Fibroblast of peridontal ligament (primary cell): ENCODE data around the gene EIF3CL.
"Not testable (repeated sequence)": the region's sequence is repeated elsewhere in the genome, so short reads cannot be mapped to it uniquely, and the experiment has no call there.

Experiments used
- DNase-seq: peaks from one replicate; pipeline ENCODE4 v3.0.0-alpha.2; 2010; ENCODE audit errors: extremely low read depth

EIF3CL gene, protein sequence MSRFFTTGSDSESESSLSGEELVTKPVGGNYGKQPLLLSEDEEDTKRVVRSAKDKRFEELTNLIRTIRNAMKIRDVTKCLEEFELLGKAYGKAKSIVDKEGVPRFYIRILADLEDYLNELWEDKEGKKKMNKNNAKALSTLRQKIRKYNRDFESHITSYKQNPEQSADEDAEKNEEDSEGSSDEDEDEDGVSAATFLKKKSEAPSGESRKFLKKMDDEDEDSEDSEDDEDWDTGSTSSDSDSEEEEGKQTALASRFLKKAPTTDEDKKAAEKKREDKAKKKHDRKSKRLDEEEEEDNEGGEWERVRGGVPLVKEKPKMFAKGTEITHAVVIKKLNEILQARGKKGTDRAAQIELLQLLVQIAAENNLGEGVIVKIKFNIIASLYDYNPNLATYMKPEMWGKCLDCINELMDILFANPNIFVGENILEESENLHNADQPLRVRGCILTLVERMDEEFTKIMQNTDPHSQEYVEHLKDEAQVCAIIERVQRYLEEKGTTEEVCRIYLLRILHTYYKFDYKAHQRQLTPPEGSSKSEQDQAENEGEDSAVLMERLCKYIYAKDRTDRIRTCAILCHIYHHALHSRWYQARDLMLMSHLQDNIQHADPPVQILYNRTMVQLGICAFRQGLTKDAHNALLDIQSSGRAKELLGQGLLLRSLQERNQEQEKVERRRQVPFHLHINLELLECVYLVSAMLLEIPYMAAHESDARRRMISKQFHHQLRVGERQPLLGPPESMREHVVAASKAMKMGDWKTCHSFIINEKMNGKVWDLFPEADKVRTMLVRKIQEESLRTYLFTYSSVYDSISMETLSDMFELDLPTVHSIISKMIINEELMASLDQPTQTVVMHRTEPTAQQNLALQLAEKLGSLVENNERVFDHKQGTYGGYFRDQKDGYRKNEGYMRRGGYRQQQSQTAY

DNA sequence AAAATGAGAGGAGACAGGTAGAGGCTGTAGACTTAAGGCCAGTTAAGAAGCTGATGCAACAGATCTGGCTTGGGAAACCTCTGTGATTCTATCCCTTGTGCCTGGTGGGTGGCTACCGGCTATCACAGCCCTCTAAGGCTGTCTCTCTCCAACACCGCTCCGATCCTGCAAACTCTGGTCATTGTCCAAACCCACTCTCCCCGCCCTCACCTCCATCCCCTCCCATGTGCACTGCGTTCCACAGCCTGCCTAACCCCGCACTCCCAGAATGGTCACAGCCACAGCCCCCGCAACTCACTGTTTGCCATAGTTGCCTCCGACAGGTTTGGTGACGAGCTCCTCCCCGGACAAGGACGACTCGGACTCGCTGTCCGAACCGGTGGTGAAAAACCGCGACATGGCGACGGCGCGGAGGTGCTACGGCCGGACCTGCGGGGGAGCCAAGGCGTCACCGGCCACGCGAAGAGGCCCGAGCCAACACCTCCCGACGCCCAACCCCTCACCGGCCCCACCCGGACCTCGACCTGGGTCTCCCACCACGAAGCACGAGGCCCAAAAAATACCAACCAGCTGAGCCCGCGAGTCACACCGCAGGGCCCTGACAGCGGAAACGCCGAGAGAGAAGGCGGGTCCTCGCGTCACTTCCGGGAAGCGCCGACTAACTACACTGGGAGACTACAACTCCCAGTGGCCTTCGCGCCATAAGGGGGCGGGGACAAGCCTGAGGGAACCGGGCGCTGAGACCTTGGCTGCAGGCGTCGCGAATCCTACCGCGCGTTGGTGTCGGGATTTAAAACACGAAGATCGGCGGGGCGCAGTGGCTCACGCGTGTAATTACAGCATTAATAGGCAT, at the start of gene EIF3CL:
Gene EIF3CL, minus strand, starts transcription at position 622 of the 853 bp plus-strand sequence. Its CDS starts 223 bp downstream, at position 399.
- not testable (repeated sequence) for DNase-seq

DNA sequence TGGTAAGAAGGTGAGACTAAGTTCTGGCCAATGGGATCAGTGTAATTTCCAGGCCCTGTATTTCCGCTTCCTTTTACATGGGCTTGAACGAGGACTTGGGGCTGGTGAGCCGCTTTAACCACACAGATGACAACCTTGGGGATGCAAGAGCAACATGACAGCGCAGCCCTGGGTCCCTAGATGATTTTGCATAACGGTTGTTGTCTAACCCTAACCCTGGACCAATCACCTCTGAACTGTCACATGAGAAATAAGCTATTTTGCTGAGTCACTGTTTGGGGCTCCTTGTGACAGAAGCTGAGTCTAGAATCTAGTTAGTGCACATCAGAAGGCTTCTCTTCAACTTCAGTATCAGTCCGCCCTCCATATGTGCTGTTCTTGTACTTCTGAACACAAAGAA, 43.4 kb upstream of the EIF3CL start:
- not testable (repeated sequence) for DNase-seq

DNA sequence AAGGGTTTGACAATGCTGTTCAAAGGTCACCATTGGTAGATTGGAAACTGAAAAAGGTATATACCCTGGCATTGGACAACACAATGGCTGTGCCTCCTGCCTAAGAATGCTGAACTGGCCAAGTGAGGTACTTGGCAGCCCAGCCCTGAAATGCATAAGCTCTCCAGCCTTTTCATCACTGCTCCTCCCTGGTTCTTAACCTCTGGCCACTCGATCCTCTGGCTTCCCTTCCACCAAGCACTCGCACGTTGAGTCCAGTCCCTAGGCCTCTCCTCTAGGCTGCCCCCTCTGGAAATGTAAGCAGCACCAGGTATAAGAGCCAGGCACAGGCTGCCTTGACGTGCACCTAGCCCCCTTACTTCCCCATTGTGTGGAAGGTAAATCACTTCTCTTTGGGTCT, 42.7 kb upstream of the EIF3CL start:
- DNase-seq: not testable (repeated sequence)

DNA sequence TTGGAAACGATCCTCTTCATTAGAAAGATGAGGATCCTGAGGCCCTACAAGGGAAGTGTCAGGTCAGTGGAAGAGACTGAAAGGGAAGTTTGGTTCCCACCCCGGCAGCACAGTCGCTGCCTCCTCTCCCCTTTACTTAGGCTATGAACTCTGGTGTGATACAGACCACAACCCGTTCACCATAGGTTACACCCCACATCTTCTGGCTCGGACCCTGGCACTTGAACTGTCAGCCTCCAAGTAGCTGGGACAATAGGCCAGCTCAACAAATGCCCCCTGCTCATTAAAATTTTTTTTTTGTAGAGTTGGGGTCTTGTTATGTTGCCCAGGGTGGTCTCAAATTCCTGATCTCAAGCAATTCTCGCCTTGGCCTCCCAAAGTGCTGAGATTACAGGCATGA, 40.3 kb upstream of the EIF3CL start:
- DNase-seq: not testable (repeated sequence)

DNA sequence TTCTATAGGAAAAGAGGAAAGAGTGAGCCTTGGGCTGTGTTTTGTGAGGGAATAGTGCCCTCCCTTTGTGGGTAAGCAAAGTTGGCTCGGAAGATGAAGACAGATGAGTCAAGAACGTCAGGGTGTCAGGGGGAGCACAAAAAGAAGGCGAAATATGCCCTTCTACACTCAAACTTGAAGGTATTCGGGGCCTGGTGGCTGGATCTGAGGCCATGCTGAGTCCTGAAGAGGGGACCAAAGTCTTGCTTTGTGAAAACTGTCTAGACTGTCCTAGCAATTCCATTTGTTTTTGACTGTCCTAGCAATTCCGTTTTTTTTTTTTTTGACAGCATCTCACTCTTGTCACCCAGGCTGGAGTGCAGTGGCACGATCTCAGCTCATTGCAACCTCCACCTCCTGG, 35.3 kb upstream of the EIF3CL start:
- not testable (repeated sequence) for DNase-seq

DNA sequence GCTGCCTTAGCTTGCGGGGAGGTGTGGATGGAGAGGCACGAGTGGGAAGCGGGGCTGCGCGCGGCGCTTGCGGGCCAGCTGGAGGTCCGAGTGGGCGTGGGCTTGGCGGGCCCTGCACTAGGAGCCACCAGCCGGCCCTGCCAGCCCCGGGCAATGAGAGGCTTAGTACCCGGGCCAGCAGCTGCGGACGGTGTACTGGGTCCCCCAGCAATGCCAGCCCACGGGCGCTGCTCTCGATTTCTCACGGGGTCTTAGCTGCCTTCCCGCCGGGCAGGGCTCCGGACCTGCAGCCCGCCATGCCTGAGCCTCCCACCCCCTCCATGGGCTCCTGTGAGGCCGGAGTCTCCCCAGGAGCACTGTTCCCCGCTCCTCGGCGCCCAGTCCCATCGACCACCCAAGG, 31.7 kb upstream of the EIF3CL start:
- not testable (repeated sequence) for DNase-seq

DNA sequence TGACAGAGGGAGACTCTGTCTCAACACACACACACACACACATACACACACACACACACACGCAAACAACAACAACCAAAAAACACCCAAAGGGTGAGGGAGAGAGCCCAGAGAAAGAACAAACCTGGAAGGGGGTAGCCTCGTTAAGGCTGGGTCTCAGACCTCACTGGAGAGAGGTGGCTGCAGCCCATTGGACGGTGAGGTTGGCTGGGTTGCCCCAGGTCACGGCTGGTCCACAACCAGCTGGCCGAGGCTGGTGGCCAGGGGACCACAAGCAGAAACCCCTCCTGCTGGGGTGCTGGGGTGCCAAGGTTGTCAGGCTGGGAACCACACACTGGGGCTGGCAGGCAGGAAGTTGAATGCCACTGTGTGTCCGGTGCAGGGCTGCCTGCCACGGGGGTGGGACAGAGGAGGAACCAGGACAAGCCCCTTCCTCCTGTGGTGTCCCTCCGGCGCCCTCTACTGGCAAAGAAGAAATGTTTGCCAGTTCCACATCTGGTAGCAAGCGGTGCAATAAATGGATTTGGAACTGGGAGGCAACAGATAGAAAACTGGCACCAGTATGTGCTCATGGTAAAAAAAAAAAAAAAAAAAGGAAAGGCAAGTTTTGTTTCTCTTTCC, 22.5 kb upstream of the EIF3CL start:
- DNase-seq: not testable (repeated sequence)

DNA sequence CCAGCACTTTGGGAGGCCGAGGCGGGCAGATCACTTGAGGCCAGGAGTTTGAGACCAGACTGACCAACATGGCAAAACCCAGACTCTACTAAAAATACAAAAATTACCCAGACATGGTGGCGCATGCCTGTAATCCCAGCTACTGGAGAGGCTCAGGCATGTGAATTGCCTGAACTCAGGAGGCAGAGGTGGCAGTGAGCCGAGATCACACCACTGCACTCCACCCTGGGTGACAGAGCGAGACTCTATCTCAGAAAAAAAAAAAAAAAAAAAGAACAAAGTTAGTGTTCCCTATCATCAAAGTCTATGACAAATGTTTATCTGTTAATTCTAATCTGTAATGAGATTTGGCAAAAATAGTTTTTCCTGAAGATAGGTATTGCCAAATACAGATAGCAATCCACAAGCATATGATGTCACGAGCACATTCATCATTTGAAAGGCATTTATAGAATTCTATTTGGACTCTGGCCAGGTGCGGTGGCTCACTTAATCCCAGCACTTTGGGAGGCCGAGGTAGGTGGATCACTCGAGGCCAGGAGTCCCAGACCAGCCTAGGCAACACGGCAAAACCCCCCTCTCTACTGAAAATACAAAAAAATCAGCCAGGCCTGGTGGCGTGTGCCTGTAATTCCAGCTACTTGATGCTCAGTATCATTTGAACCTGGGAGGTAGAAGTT, 17.6 kb upstream of the EIF3CL start:
- DNase-seq: not testable (repeated sequence)

DNA sequence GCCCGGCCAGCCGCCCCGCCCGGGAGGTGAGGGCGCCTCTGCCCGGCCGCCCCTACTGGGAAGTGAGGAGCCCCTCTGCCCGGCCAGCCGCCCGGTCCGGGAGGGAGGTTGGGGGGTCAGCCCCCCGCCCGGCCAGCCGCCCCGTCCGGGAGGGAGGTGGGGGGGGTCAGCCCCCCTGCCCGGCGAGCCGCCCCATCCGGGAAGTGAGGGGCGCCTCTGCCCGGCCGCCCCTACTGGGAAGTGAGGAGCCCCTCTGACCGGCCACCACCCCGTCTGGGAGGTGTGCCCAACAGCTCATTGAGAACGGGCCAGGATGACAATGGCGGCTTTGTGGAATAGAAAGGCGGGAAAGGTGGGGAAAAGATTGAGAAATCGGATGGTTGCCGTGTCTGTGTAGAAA, 13.4 kb upstream of the EIF3CL start:
- not testable (repeated sequence) for DNase-seq

DNA sequence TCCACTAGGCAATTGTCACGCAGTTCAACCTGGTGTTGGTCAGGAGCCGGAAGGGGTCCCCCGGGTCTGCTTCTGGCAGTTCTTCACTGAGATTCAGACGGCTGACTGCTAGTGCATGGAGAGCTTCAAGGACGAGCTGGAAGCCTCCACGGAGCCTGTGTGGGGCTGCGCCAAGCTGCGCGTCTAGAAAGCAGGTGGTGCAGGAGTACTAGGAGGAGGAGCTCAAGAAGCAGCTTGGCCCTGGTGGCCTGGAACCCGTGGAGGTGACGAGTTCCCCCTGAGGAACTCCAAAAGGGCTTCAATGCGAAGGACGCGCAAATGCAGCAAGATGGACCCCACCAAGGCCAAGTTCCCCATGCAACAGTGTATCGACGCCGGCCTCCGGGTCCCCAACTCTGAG, 10.9 kb upstream of the EIF3CL start:
- not testable (repeated sequence) for DNase-seq

DNA sequence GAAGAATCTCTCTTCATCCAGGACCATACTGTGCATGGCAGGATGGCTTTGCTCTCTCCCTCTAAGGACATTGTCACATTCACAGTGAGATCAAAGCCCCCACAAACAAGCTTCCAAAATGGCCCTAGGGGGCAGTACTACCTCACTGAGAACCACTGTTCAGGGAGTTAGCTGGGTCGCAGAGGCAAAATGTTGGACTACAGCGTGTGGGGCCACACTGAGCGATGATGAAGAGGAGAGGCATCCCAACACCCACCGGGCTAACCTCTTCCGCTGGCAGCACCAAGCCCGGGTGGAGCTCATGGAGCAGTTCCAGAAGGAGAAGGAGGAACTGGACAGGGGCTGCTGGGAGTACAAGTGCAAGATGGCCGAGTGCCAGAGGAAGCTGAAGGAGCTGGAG, 9.9 kb upstream of the EIF3CL start:
- DNase-seq: not testable (repeated sequence)

DNA sequence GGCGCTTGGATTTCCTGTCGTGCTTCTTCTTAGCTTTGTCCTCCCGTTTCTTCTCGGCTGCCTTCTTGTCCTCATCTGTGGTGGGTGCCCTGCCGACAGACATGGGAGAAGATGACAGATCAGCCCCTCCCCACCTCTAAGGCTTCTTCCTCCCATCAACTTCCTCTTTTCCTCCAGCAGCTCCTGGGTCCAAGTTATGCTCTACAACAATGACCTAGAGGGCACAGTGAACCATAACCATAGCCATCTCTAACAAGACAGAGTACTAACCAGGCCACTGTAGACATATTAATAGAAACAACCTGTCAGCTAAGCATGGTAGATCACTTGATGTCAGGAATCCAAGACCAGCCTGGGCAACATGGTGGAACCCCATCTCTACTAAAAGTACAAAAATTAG, 11.6 kb downstream of the EIF3CL start:
- not testable (repeated sequence) for DNase-seq

DNA sequence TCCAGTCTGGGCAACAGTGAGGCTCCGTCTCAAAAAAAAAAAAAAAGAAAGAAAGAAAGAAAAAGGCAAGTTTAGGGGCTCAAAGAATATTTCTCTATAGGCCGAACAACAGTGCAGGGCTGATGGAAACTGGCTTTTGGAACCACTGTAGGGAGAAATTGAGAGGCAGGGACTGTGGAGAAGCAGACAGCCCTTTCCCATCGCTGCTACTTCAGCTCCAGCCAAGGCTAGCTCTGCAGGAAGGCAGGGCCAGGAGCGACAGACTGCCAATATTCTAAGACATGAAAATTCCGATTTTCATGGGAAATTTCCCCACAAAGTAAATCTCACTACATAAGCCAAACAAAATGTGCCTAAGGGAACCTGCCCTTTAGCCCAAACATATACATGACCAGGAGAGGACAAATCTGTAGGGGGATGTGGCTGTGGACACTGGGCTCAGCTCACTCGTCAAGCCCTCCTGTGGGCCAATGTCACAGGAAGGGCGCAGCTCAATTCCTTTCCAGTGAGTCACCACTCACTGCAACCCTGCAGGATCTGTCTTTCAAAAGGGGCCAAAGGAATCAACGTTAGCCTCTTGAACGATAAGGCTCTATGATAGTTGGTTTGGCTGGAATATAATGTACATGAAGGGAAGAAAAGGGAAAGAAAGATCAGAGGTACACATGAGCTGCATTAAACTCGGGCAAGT, 21.3 kb downstream of the EIF3CL start:
- not testable (repeated sequence) for DNase-seq

DNA sequence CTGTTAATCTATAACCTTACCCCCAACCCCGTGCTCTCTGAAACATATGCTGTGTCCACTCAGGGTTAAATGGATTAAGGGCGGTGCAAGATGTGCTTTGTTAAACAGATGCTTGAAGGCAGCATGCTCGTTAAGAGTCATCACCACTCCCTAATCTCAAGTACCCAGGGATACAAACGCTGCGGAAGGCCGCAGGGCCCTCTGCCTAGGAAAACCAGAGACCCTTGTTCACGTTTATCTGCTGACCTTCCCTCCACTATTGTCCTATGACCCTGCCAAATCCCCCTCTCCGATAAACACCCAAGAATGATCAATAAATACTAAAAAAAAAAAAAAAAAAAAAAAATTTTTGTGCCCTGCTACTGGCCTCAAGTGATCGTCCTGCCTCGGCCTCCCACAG, 25.8 kb downstream of the EIF3CL start:
- DNase-seq: not testable (repeated sequence)

DNA sequence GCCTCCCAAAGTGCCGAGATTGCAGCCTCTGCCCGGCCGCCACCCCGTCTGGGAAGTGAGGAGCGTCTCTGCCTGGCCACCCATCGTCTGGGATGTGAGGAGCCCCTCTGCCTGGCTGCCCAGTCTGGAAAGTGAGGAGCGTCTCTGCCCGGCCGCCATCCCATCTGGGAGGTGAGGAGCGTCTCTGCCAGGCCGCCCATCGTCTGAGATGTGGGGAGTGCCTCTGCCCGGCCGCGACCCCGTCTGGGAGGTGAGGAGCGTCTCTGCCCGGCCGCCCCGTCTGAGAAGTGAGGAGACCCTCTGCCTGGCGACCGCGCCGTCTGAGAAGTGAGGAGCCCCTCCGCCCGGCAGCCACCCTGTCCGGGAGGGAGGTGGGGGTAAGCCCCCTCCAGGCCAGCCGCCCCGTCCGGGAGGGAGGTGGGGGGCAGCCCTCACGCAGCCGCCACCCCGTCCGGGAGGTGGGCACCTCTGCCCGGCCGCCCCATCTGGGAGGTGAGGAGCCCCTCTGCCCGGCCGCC, 26.5 kb downstream of the EIF3CL start:
- DNase-seq: not testable (repeated sequence)

DNA sequence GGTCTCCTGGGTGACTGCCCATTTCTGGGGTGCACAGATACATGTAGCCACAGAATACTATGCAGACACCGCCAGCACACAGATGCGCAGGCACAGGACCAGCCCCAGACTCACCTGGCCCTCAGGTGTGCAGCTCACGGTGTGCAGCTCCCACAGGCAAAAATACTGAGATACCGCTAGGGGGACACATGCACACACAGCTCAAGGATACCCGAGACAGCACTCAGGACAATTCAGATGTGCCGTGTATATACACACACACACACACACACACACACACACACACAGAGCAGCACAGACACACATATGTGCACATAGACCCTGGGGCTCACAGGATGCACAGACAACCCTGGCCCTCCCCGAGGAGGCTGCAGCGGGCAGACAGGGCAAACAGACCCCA, 28.5 kb downstream of the EIF3CL start:
- DNase-seq: not testable (repeated sequence)

DNA sequence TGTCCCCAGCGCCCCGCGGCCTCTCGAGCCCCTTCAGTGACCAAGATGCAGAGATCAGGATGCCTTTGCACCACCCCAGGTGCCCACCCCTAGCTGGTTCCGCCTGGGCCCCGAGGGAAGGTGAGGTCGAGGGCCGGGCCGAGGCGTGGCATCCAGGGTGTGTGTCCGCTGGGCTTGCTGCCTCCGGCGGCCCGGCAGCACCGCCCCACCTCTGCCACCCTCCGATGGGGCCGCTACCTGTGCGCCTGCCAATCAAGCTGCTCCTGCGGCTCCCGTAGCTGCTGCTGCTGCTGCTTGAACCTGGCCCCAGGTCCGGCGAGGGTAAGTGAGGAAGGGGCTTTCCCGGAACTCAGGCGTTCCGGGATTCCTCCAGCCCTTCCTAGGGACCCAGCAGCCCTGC, 29.4 kb downstream of the EIF3CL start:
- DNase-seq: not testable (repeated sequence)

DNA sequence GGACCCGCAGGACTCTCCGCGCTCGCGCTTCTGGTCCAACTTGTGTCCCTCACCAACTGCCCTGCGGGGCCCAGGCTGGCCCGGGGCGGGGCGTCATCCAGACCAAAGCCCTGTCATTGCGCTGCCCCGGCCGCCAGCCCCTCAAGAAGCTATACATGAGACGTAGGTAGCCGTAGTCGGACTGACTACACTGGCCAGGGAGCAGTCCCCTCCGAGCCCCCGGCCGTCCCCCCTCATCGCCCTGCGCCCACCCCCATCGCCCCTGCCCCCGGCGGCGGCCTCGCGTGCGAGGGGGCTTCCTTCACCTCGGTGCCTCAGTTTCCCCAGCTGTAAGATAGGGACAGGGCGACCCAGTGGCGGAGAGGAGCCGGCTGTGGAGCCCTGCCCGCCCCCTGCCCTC, 35.7 kb downstream of the EIF3CL start:
- DNase-seq: not testable (repeated sequence)

DNA sequence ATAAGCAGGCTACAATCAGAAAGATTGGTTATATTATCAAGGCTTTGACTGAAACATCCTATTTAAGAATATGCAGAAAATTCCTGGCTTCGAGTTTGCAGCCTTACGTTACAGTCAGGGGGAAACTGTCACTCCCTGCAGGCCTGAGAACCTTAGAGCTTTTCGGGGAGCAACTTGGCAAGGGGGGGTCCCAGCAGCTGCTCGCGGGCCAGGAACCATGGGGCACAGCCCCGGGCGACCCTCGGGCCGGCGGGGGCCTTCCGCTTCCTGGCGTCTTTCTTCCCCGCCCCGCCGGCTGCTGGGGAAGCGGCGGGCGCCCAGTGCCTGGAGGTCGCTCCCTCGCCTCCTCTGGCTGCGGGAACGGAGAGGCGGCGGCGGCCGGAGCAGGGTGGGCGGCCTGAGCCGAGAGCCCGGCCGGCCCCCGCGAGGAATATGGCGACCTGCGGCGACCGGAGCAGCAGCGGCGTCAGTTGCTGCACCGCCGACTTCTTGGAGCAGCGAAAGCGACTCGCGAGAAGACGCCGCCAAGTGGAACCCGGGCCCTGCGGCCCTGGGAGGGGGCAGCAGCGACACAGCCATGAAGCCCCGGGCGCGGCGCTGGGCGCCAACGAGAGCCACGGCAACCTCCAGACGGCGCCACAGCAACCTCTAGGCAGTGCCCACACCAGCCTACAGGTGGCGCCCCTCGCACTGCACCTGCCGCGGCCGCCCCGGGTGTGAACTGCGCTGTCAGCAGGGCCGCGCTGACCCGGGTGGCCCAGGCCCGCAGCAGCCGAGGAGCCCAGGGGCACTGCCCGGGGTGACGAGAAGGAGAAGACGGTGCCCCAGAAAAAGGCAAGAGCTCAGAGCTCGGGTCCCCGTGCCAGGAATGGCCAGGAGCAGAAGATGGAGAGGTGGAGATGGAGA, 39.1 kb downstream of the EIF3CL start:
- DNase-seq: not testable (repeated sequence)
